Islet precursor cell (in vitro differentiated cells): ENCODE measurements around the gene SUSD3.
"Not testable (repeated sequence)": the region's sequence is repeated elsewhere in the genome, so short reads cannot be mapped to it uniquely, and the experiment has no call there.

Source experiments
- DNase-seq: peaks from one replicate; pipeline ENCODE4 v3.0.0-alpha.2; 2018

The SUSD3 gene

DNA sequence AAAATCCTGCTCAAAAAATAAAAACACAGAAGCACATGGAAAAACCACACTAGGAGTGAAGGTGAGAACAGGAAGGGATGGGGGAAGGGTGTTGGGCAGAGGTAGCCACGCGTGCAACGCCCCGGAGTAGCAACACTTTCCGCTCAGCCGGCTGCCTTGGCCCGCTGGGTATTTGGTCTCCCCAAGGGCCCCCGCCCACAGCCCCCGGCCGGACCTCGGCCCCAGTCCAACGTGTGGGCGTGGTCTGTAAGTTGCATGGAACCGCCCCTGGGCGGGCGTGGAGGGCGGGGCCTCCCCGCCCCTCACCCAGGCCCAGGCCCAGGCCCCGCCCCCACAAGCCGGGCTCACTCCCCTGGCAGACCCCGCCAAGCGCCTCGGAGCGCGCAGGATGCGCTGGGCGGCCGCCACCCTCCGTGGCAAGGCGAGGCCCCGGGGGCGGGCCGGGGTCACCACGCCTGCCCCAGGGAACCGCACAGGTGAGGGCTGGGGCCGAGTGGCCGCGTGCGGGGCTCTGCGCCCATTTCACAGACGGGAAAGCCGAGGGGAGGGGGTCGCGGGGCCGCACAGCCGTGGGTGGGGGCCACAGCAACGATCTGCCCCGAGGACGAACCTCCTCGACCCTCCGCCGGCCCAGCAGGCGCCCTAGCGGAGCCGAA lies at the start of gene SUSD3:
TSS of gene SUSD3 (plus strand) at position 347 of the 656 bp plus-strand sequence. CDS start at position 389, 42 bp downstream.
- peak; percentile 83 for DNase-seq

DNA sequence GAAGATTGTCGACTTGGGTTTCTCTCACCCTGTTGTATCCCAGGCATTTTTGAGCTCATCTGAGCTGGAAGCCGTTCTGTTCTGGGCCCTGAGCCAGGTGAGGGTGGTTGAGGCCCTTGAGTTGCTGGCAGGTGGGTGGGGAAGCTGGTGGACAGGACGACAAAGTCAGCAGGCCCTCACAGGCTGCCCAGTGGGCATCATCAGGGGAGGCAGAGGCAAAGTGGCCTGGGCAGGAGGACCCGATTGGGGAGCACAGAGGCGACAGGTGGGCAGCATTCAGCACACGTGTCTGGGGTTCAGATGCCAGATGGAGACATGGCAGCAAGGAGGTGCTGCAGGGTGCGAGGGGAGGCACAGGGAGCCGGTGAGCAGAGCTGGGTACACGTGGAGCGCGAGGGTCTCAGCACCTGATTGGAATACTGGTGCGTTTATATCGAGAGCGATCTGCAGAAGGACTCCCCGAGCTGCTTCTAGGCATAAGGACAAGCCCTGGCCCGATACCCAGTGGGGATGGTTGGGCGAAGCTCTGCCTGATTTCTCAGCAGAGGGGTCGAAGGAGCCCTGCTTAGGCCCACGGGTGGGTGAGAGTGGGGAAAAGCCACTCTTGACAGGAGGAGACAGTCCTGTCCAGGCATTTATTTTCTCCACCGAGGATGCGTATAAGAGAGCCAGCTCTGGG lies 49.0 kb upstream of the SUSD3 start:
- DNase-seq, result peak; percentile 40

DNA sequence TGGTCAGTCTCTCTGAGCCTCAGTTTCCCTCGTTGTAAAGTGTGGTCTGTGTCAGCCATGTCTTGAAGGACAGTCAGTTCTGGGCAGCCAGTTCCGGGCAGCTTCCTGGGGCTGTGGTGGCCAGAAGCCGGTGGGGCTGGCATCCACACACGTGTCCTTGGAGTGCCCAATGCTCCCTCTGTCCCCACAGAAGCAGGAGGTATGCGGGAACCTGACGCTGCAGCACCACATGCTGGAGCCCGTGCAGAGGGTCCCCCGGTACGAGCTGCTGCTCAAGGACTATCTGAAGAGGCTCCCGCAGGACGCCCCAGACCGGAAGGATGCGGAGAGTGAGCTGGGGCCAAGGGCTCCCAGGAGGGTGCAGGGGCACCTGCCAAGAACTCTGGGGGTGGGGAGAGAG lies 48.4 kb upstream of the SUSD3 start:
- DNase-seq, result peak; percentile 35

DNA sequence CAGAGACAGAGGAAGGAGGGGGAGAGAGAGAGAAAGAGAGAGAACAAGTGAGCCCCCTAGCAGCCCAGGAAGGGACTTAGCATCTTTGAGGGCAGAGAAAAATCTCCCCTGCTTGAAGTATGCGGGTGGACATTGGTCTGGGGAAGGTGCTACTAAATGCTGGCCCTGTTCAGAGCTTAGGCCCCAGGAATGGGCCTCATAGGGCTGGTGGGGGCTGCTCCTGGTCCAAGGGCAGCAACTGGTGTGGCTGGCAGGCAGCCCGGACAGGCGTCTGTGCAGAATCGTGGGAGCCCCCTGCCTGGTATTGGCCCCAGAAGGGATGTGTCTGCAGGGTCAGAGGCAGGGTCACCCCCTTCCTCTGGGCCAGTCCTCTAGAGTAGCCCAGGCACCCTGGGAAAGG lies 47.8 kb upstream of the SUSD3 start:
- peak; percentile 40 for DNase-seq

GRCh38 chr9:93011114-93011513 lies 47.4 kb upstream of the SUSD3 start:
- no peak for DNase-seq

DNA sequence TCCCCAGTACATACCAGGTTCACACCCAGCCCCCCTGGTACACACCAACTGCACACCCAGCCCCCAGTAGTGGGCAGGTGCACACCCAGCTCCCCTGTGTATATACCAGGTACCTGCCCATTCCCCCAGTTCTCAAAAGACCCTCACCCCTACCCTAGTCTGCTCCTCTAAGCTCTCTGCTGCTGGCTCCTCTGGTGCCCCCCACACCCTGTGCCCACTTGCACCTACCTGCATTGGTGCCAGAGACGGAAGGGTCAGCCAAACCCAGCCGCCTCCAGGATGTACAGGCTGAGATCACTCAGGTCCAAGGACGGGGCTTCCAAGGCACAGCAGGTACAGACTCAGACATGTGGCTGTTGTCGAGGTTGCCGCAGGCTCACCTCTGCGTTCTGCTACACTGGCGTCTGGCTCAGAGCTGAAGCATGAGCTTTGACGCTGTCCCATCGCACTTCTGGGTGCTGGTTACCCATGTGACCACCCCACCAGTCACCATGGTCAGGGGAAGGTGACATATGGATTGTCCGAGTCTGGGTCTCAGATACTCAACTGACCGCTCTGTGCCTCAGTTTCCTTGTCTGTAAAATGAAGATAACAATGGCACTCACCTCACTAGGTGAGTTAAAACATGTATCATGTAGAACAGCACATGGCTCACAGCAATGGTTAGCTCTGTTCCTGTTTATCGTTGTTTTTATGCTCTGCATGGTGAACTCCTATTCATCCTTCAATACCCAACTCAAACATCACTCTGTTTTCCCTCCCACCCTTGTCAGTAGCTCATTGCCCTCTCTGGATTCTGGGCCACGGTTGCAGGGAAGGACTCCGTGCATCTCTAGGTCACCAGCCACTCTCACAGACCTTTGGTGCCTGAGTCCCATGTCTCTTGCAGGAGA lies 45.3 kb upstream of the SUSD3 start:
- DNase-seq, result no peak

GRCh38 chr9:93013856-93014582 lies 44.5 kb upstream of the SUSD3 start:
- no peak for DNase-seq

DNA sequence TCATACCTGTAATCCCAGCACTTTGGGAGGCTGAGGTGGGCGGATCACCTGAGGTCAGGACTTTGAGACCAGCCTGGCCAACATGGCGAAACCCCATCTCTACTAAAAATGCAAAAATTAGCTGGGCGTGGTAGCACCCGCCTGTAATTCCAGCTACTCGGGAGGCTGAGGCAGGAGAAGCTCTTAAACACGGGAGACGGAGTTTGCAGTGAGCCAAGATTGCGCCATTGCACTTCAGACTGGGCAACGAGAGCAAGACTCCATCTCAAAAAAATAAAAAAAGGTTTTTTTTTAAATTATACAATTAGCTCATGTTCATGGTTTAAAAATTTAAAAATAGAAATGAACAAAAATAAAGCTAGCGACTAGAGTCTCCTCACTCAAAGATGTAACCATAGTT lies 43.3 kb upstream of the SUSD3 start:
- DNase-seq, result not testable (repeated sequence)

DNA sequence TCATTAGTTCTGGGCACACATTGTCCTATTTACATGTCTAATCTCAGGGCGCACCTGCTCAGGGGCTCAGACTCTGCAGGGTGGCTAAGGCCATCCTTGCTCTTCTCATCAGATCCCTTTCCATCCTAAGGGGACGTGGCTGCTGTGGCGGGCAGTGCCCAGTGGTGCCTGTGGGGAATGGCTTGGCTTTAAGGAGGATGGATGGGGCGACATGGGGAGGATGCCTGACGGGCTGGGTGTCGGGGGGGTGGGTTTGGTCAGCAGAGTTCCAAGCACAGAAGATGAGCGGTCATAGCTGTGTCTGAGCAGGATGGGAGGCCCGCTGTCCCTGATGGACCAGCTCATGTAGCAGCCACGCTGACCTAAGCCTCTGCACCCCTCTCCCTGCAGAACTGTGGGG lies 40.9 kb upstream of the SUSD3 start:
- DNase-seq, result no peak

DNA sequence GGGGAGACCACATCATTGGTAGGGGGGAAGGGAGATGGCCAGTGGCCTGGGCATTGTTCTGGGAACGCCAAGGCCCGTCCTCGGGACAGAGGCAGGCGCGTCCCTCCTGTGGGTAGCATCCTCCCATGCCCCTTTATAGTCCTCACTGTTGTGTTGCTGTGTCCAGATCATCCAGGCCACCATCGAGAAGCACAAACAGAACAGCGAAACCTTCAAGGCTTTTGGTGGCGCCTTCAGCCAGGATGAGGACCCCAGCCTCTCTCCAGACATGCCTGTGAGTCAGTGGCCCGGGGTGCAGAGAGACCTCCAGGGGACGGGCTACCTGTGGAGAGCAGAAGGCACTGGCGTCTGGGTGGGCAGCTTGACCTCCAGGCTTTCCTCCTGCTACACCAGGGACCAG lies 38.4 kb upstream of the SUSD3 start:
- no peak for DNase-seq

DNA sequence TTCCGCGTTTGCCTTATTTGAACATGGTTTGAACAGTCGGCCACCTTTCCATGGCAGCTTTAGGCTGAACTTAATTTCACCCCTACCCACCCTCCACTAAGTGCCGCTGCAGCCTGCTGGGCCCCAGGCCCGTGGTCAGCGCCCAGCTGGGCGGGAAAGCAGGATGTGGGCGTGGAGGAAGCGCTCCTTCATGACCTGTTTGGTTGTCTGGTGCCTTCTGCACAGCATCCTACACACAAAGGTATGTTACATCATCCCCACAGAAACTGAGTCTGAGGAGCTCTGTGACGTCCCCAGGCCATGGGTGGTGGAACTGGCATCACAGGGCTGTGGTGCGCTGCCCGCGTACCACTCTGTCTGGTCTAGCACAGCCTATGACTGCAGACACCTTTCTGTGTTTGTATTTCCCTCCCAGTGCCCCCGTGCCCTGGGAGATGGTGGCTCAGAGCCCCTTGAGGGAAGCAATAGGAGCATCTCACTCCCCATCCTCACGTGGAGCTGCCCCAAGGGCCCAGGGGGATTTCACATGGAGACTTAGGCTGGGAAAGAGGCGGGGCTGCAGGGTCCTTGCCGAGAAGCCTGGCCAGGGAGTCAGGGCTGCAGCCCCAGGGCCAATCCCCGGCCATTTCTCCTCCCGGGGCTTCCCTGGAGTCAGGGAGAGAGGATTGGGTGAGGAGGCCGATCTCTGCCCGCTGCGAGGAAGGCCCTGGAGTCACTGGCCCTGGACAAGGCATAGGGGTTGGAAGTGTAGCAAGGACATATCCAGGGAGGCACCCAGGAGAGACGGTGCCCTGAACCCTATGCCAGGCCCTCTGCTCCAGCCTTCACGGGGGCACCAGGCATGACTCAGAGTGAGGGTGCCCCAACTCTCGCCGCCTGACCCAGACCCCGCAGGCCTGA lies 37.5 kb upstream of the SUSD3 start:
- no peak for DNase-seq

DNA sequence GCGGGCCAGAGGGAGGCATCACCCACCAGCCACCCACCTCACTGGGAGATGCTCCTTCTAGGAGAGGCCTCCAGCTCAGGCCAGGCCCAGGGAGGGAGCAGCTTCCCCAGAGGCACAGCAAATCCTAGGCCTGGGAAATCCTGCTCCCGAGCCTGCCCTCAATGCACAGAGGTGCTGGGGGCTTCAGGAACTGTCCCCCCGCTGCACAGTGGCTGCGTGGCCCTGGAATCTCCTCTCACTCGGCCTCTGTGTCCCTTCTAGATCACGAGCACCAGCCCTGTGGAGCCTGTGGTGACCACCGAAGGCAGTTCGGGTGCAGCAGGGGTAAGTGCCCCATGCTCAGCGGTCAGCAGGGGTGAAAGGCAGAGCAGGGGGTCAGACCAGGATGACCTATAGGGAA lies 36.4 kb upstream of the SUSD3 start:
- no peak for DNase-seq

DNA sequence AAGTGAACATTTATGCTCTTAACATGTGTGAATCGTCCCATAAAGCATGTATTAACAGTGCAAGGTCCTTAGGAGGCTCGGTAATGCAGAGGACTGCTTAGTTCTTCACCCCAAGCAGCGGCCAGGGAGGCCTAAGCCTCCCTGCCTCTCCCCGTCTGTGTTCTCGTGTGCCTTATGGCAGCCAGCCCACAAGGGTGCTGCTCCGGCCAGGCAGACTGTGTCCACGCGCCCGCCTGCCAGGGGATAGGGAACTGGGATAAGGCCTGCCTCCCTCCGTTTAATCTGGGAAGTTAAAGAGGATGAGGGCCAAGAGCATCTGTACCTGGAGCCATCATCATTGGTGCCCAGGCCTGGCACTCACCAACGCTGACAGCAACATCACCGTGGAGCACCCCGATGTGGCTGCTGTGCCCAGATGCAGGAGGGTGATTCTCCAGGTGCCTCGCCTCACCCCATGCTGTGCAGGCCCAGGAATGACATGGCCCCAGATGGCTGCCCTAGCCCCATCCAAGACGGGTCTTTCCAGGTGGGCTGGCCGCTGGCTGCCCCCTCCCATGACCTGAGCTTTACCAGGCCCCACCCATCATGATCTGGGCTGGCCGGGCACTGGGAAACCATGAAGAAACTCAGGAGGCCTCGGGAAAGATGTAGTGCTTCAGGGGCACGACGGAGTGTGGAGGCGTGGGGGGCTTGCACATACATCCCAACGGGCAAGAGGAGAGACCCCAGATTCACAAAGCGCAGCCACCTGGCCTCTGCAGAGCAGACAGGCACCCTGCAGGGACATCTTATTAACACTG lies 35.6 kb upstream of the SUSD3 start:
- no peak for DNase-seq

GRCh38 chr9:93023521-93023815 lies 35.0 kb upstream of the SUSD3 start:
- no peak for DNase-seq

- DNase-seq, result no peak
These were observed 33.9 kb upstream of the SUSD3 start for GRCh38 chr9:93024646-93024910.

DNA sequence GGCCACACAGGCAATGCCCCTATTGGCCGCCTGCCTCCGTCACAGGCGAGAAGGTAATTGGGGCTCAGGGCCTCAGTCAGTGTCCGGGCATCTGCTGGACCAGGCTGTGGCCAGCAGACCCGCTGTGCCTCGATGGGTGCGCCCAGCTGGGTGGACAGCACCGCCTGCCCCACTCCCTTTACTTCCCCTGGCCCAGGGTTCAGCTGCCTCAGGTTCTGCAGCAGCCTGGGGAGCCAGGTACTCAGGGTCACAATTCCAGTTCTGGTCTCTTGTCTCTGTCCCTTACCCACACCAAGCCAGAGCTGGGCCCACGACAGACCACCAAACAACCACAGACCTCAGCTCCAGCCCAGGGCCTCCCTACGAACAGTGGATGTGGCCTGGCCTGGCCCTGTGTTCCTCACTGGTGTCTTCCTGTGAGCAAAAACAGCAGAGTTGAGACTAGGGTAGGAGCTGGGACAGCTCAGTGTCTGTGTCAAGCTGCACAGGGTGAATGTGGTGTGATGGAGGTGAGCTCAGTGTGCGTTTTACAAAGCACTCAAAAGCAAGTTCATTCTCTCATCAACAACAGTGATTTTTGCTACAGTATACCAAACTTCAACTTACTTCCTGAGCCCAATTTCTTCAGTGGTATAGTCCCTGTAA lies 33.4 kb upstream of the SUSD3 start:
- DNase-seq, result no peak

GRCh38 chr9:93025736-93026135 lies 32.8 kb upstream of the SUSD3 start:
- DNase-seq, result no peak

GRCh38 chr9:93026640-93027039 lies 31.9 kb upstream of the SUSD3 start:
- no peak for DNase-seq

DNA sequence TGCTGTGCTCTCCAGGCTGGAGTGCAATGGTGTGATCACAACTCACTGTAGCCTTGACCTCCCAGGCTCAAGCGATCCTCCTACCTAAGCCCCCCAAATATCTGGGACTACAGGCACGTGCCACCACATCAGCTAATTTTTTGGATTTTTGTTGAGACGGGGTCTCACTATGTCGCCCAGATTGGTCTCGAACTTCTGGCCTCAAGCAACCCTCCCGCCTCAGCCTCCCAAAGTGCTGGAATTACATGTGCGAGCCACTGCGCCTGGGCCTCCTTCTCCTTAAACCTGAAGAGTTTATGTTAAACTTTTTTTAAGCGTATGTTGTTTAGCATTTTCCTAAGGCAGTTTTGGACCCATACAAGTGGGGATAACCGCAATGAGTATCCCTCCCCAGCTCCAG lies 30.8 kb upstream of the SUSD3 start:
- no peak for DNase-seq

DNA sequence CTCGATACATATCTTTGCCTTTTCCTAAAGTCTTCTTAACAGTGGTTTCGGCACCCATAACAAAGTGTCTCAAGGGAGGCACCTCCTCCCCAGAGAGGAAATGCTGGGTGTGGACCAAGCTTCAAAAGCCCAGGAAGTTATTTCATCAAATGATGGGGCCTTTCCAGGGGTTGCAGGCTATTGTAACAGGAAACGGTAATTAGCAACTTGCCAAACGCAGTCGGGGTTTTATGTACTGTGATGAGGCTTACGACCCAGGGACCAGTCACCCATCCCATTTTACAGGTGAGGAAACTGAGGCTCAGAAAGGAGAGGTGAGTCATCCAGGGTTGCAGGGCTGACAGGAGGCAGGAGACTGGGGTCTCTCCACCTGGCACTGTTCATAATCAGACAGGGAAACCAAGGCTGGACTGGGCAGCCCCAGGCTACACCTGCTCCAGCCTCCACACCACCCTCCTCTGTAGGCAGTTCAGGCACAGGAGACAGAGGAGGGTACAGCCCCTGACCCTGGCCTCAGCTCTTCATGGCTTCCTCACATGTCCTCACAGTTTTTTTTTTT lies 30.0 kb upstream of the SUSD3 start:
- DNase-seq, result no peak
